HG03039 (cell line): Measurements from ENCODE around the gene FBXL12.
"Not testable (repeated sequence)": the region's sequence is repeated elsewhere in the genome, so short reads cannot be mapped to it uniquely, and the experiment has no call there.

ENCODE experiments used
- ATAC-seq: cut with Tn5 transposase; IDR thresholded peaks from one replicate; pipeline ENCODE4 v1.9.1; 2021; ENCODE audit warnings: mild to moderate bottlenecking, moderate library complexity; ENCODE audit not compliant: unreplicated experiment

Gene FBXL12

GRCh38 chr19:9818734-9819595 is at the start of gene FBXL12:
TSS of gene FBXL12 (minus strand) at chr19:9819079. CDS start at chr19:9818813, 266 bp downstream.
- peak; percentile 86 for ATAC-seq

DNA sequence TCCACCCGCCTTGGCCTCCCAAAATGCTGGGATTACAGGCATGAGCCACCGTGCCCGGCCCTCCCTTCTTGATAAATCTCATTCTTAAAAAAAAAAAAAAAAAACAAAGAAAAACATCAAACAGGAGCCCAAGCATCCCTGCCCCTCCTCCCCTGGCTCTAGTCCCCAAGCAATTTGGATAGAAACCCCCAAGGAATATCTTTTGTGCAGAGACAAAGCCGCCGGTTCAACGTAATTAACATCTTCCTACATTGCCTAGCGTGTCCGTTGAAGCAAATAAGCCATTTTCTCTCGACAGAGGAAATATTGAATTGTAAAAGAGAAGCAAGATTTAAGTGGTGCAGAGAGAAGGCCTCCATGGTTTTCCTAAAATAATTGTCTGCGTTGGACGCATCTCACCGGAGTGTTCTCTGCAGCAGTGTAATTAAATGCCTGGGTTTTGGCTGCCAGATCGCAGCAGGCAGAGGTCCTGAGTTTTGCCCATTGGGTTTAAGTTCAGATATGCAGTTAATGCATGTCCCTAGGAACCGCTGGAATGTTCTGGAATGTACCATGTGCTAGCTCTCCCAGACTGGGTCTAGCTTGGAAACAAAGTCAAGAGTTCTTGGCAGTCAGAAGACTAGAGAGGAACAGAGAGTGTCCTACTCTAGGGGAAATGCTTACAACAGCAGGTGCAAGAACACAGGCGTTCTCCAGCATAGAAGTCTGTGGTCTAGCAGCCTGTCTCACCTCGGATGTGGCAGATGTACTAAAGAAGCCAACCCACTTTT is 47.0 kb upstream of the FBXL12 start:
- no peak for ATAC-seq

- no peak for ATAC-seq
Measured at GRCh38 chr19:9863759-9864158, 44.9 kb upstream of the FBXL12 start.

- ATAC-seq: no peak
Measured at GRCh38 chr19:9862938-9863337, 44.1 kb upstream of the FBXL12 start.

- ATAC-seq: no peak
Measured at GRCh38 chr19:9861503-9861902, 42.6 kb upstream of the FBXL12 start.

DNA sequence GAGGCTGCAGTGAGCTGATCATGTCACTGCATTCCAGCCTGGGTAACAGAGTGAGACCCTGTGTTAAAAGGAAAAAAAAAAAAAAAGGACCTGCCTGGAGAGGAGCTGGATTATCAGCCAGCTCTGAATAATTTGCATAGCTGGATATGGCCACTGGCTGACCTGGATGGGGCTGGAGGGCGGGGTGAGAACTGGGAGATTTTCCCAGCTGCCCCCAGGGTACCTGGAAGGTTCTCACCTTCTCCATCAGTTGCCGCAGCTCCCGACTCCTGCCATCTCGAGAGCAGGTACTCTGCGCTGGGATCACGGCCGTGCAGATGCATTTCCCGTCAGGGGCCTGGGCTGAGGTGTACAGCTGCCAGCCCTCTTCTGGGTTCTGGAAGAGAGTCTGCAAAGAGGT is 41.5 kb upstream of the FBXL12 start:
- ATAC-seq: no peak

GRCh38 chr19:9858766-9859165 is 39.9 kb upstream of the FBXL12 start:
- no peak for ATAC-seq

- no peak for ATAC-seq
Measured at GRCh38 chr19:9857920-9858746, 39.3 kb upstream of the FBXL12 start.

DNA sequence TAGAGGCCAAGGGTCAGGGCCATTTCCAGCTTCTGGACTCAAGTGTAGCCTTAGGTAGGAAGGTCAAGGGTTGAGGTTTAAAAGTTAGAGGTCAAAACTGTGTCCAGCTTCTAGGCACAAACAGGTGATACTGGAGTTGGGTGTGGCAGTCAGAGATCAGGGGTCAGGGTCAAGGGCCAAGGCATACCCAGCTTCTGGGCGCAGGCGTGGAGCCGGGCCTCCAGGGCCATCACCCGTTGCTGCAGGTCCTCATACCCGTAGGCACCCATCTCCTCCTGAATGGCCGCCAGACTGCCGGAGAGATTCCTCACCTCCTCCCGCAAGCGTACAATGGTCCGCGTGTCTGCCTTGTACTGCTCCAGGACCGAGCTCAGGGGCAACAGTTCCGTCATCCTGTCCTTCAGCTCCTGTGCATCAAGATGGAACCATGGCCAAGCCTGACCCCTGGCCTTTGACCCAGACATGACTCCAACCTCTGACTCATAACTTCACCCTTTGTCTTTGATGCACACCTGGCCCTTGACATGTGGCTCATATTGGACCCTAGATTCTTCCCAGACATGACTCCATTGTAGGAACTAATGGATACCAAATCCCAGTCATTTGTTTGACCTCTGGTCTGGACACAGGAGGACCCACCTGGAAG is 38.3 kb upstream of the FBXL12 start:
- ATAC-seq: no peak

DNA sequence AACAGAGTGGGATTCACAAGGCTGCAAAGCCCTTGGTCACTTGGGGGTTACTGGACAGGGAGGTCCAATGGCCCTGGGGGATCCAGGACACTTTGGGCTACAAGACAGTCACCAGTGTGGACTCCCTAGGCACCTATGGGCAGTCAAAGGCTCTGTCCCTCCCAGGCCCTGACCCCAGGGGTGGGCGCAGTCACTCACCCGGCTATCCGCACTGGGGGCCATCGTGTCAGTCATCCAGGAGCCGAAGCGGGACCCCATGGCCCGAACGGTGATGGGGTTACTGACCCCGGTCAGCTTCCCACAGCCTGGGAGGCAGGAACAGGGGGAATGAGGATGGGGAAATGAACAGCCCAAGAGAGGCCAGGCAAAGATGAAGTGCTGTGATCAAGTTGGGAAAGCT is 37.7 kb upstream of the FBXL12 start:
- ATAC-seq: no peak

GRCh38 chr19:9854282-9854846 is 35.5 kb upstream of the FBXL12 start:
- ATAC-seq: no peak

- ATAC-seq: no peak
Measured at GRCh38 chr19:9850235-9850959, 31.5 kb upstream of the FBXL12 start.

DNA sequence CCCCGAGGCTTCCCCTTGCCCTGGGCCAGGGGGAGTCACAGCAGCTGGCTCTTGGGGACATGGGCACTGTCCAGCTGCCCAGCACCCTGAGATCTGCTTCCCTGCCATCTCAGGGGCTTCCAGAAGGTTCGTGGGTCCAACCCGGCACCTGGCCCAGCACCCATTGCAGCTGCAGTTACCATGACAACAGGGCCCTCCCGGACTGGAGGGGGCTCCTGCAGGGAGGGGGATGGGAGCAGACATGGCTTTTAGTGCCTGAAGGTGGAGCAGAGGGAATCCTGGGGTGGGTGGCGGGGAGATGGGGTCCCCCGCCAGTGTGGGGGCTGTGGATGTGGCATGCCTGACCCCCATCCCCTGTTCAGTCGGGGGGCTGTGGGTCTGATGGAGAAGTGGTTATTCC is 30.9 kb upstream of the FBXL12 start:
- no peak for ATAC-seq

GRCh38 chr19:9848762-9849161 is 29.9 kb upstream of the FBXL12 start:
- ATAC-seq: no peak

DNA sequence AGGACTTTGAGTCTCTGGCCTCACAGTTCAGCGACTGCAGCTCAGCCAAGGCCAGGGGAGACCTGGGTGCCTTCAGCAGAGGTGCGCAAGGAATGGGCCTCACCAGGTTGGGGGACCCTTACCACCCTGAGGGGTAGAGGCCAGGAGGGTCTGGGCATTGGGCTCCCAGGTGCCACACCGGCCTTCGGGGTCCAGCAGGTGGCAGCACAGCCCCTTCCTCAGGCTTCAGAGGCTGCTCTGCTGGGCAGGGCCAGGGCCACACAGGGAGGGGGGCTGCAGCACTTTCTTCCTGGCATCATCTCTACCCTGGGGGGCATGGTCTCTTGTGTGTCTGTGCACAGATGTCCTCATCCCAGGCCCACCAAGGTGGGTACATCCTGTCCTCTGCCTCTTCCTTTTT is 29.2 kb upstream of the FBXL12 start:
- no peak for ATAC-seq

DNA sequence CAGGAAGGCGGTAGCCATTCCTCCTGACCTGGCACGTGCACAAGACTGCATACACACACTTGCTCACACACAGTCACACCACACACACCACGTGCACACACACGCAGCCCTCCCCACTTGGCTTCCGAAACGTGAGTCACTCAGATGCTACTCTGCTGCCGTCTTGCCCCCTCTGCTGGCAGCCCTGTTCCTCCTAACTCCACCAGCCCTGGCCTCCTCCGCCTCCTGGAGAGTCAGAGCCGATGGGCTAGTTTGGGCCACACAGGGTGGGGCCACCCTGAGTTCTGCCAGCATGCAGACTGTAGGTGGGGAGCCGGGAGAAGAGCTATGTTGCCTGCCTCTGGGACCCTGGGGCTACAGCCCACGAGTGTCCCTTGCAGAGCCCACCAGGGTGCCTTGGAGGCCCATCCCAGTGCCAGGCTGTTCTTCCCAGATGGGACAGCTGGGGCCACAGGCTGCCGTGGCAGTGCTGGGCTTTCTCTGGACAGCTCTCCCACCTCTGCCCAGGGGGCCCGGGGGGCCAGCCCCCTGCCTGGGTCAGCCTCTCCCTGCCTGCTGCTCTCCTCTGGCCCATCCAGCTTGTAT is 28.3 kb upstream of the FBXL12 start:
- ATAC-seq: no peak

- not testable (repeated sequence) for ATAC-seq
Measured at GRCh38 chr19:9843626-9844273, 24.9 kb upstream of the FBXL12 start.

- no peak for ATAC-seq
Measured at GRCh38 chr19:9842834-9843625, 24.2 kb upstream of the FBXL12 start.
